DOHH2 (cell line): ENCODE measurements around the gene LRRC57.

Source experiments
- EZH2phosphoT487 ChIP-seq: fragments of 200-600 bp; sonication (generic); IDR thresholded peaks from 2 replicates; pipeline ENCODE4 v1.6.1; 2017; ENCODE audit warnings: borderline replicate concordance, mild to moderate bottlenecking, antibody characterized with exemption, low read length, moderate library complexity, mixed read lengths
- TF ChIP-seq, protein P1 (sequence below): fragments of 200-600 bp; sonication (generic); IDR thresholded peaks from one replicate; pipeline ENCODE4 v1.5.1; 2014; ENCODE audit warnings: antibody characterized with exemption, mild to moderate bottlenecking, low read depth, low read length; ENCODE audit not compliant: poor library complexity, severe bottlenecking

DNA sequence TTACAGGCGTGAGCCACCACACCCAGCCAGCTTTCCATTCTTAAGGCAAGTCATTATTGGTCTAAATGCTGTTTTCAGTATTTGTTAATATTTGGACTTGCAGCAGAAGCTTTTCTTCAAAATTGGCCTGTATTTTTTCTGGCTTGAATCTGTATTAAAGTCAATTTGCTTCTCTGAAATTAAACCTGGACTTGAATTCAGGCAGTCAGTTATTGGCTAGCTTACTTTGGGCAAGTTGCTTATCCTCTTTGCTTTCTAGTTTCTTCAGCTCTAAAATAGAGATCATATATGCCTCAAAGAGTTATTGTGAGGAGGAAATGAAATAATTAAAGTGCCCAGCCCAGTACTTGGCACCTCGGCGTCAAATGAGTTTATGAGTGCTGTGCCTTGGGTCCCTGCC, 44.1 kb upstream of the LRRC57 start:
- TF ChIP-seq, protein P1, sequence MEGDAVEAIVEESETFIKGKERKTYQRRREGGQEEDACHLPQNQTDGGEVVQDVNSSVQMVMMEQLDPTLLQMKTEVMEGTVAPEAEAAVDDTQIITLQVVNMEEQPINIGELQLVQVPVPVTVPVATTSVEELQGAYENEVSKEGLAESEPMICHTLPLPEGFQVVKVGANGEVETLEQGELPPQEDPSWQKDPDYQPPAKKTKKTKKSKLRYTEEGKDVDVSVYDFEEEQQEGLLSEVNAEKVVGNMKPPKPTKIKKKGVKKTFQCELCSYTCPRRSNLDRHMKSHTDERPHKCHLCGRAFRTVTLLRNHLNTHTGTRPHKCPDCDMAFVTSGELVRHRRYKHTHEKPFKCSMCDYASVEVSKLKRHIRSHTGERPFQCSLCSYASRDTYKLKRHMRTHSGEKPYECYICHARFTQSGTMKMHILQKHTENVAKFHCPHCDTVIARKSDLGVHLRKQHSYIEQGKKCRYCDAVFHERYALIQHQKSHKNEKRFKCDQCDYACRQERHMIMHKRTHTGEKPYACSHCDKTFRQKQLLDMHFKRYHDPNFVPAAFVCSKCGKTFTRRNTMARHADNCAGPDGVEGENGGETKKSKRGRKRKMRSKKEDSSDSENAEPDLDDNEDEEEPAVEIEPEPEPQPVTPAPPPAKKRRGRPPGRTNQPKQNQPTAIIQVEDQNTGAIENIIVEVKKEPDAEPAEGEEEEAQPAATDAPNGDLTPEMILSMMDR = no peak
- TF ChIP-seq EZH2phosphoT487 = no peak
